ENCODE data around the gene PHEX.

Gene PHEX

DNA sequence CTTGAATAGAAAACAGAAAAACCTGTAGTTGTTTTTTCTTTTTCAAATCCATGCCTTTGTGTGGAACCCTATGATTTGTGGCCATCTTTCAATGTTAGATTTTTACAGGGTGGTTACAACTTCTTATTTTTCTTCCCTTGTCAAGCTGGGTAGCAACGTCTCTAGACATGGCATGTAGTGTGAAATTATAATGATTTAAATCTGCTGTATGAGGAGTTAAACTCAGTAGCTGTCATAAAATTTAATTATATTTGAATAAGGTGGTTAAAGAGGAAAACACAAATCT is 162.5 kb downstream of the PHEX start:
- Mint-ChIP-seq H3K27me3 (ENCODE audit: low read depth) (no peaks in the 10 kb centered on the region), H3K4me1 (peaks cover 3% of the 10 kb centered on the region), H3K36me3 (ENCODE audit: low read depth) (no peaks in the 10 kb centered on the region), H3K4me3 (no peak overlapping the region), H3K9me3 (peaks cover 15% of the 10 kb centered on the region), H3K27ac (no peak overlapping the region)
- no peak for TF ChIP-seq CTCF (IDR thresholded peaks at IDR 0.05; ENCODE audit: unreplicated experiment in 3 of 3)

DNA sequence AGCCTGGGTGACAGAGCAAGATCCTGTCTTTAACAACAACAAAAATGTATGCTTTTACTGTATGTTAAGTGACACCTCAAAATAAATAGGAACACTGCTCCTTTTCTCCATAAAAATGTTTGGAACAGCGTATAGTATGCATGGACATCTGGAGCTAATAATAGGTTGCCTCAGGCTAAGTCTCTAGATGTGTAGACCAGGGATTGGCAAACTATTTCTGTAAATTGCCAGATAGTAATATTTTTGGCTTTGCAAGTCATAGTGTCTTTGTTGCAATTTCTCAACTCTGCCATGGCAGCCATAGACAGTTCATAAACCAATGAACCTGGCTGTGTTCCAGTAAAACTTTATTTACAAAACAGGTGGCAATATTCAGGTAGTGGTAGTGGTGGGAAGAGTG is 164.0 kb downstream of the PHEX start:
- Mint-ChIP-seq H3K9me3 (peaks cover 18% of the 10 kb centered on the region), H3K4me1 (peaks cover 3% of the 10 kb centered on the region), H3K36me3 (ENCODE audit: low read depth) (no peaks in the 10 kb centered on the region), H3K4me3 (no peak overlapping the region), H3K27me3 (ENCODE audit: low read depth) (no peaks in the 10 kb centered on the region), H3K27ac (no peak overlapping the region)
- TF ChIP-seq CTCF (IDR thresholded peaks at IDR 0.05; ENCODE audit: unreplicated experiment in 3 of 3): no peak

DNA sequence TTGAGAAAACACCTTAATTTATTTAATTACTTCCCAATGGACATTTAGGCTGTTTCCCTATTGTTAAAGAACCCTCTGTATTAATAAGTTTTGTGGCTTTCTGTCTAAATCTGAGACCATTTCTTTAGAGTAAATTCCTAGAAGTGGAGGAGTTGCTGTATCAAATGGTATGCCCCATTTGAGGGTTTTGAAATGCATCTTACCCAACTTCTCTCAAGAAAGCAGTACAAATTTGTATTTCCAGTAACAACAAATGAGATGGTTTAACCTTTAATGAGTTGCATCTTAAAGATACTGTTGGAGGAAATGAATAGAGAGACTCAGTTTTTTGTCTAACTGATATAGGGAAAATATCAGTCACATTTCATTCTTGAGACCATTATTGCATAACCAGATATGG is 170.1 kb downstream of the PHEX start:
- H3K36me3 Mint-ChIP-seq (ENCODE audit: low read depth): no peaks in the 10 kb centered on the region
- H3K4me3 Mint-ChIP-seq: no peak overlapping the region
- H3K27ac Mint-ChIP-seq: no peak overlapping the region
- no peak for TF ChIP-seq CTCF (IDR thresholded peaks at IDR 0.05; ENCODE audit: unreplicated experiment in 3 of 3)
- H3K9me3 Mint-ChIP-seq: peaks cover 15% of the 10 kb centered on the region
- no peaks in the 10 kb centered on the region for H3K4me1 Mint-ChIP-seq
- H3K27me3 Mint-ChIP-seq (ENCODE audit: low read depth): no peaks in the 10 kb centered on the region

GRCh38 chrX:22203186-22203585 is 171.1 kb downstream of the PHEX start:
- Mint-ChIP-seq H3K4me1 (no peaks in the 10 kb centered on the region), H3K36me3 (ENCODE audit: low read depth) (no peaks in the 10 kb centered on the region), H3K27me3 (ENCODE audit: low read depth) (no peaks in the 10 kb centered on the region), H3K27ac (no peak overlapping the region), H3K9me3 (peaks cover 15% of the 10 kb centered on the region), H3K4me3 (no peak overlapping the region)
- TF ChIP-seq CTCF (IDR thresholded peaks at IDR 0.05; ENCODE audit: unreplicated experiment in 3 of 3): no peak

GRCh38 chrX:22206781-22207180 is 174.7 kb downstream of the PHEX start:
- no peaks in the 10 kb centered on the region for H3K4me1 Mint-ChIP-seq
- no peak overlapping the region for H3K27ac Mint-ChIP-seq
- no peaks in the 10 kb centered on the region for H3K27me3 Mint-ChIP-seq (ENCODE audit: low read depth)
- no peak for TF ChIP-seq CTCF (IDR thresholded peaks at IDR 0.05; ENCODE audit: unreplicated experiment in 3 of 3)
- H3K36me3 Mint-ChIP-seq (ENCODE audit: low read depth): no peaks in the 10 kb centered on the region
- H3K9me3 Mint-ChIP-seq: peaks cover 2% of the 10 kb centered on the region
- no peak overlapping the region for H3K4me3 Mint-ChIP-seq

DNA sequence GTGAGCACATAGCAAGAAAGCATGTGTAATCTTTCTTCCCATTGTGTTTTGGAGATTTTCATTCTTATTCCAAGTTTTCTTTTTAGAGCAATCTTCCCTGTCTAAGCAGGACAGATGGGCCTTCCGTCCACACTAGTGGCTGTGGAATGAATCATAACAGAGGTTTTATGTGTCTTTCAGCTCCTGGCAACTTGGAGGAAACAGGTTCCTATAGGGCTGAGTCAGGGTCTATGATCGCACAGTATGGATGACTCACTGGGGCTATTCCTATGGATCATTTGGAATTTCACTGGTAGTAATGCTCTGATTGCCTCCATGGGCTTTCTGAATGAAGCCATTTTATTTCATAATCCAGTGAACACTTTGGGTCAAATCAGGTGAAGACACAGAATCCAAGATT is 188.8 kb downstream of the PHEX start:
- H3K4me3 Mint-ChIP-seq: no peak overlapping the region
- no peak for TF ChIP-seq CTCF (IDR thresholded peaks at IDR 0.05; ENCODE audit: unreplicated experiment in 3 of 3)
- peaks cover 3% of the 10 kb centered on the region for H3K27me3 Mint-ChIP-seq (ENCODE audit: low read depth)
- no peak overlapping the region for H3K27ac Mint-ChIP-seq
- peaks cover 15% of the 10 kb centered on the region for H3K9me3 Mint-ChIP-seq
- H3K4me1 Mint-ChIP-seq: no peaks in the 10 kb centered on the region
- H3K36me3 Mint-ChIP-seq (ENCODE audit: low read depth): no peaks in the 10 kb centered on the region
